Measurements from ENCODE around the gene NT5C1B.

DNA sequence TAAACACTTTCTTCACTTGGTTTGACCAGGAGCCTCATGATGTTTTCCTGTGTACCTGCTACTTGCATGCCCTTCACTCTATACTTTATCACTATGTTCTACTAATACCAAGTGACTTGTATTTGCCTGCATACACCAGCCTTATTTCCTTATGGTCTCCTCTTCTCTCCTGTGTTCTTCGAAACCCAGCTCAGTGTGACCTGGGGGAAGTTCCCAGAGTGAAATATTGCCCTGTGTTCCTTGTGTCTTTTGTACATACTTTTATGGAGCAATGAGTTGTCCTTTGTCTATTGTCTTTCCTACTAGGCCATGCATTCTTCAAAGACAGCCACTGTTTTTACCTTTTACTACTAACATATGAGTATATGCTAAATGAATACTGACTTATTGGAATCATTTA is 567 bp downstream of the NT5C1B start:
- TF ChIP-seq SPI1 (IDR thresholded peaks at IDR 0.05; ENCODE audit: borderline replicate concordance, low read depth) (no peak), POLR2AphosphoS5 (IDR thresholded peaks at IDR 0.05; ENCODE audit: low read depth) (no peak)
- TF ChIP-seq, protein P1, sequence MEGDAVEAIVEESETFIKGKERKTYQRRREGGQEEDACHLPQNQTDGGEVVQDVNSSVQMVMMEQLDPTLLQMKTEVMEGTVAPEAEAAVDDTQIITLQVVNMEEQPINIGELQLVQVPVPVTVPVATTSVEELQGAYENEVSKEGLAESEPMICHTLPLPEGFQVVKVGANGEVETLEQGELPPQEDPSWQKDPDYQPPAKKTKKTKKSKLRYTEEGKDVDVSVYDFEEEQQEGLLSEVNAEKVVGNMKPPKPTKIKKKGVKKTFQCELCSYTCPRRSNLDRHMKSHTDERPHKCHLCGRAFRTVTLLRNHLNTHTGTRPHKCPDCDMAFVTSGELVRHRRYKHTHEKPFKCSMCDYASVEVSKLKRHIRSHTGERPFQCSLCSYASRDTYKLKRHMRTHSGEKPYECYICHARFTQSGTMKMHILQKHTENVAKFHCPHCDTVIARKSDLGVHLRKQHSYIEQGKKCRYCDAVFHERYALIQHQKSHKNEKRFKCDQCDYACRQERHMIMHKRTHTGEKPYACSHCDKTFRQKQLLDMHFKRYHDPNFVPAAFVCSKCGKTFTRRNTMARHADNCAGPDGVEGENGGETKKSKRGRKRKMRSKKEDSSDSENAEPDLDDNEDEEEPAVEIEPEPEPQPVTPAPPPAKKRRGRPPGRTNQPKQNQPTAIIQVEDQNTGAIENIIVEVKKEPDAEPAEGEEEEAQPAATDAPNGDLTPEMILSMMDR (IDR thresholded peaks at IDR 0.05; ENCODE audit: insufficient read depth, low read length): no peak
